Measurements from ENCODE around the gene CHD3.

GRCh38 chr17:7878234-7878633 is 10.4 kb upstream of the CHD3 start:
- TF ChIP-seq CTCF (IDR thresholded peaks at IDR 0.05) (no peak), EZH2 (IDR thresholded peaks at IDR 0.05) (no peak), EZH2phosphoT487 (IDR thresholded peaks at IDR 0.05) (no peak)
